Activated CD8-positive, alpha-beta memory T cell treated with anti-CD3 and anti-CD28 coated beads for 24 hours (primary cell): ENCODE measurements around the gene PIGU.
A peak's percentile ranks its signal among the peaks of the same experiment; 100 is the strongest.
"Not testable (repeated sequence)": the region's sequence is repeated elsewhere in the genome, so short reads cannot be mapped to it uniquely, and the experiment has no call there.

ENCODE experiments used
- DNase-seq: peaks from one replicate; pipeline ENCODE4 v3.0.0-alpha.2; 2020

Gene PIGU

GRCh38 chr20:34530342-34530741 is 146.6 kb downstream of the PIGU start:
- DNase-seq: no peak

GRCh38 chr20:34529742-34530141 is 147.2 kb downstream of the PIGU start:
- DNase-seq: no peak

GRCh38 chr20:34528921-34529297 is 148.0 kb downstream of the PIGU start:
- no peak for DNase-seq

GRCh38 chr20:34527016-34527415 is 149.9 kb downstream of the PIGU start:
- no peak for DNase-seq

GRCh38 chr20:34526466-34526865 is 150.4 kb downstream of the PIGU start:
- DNase-seq: no peak

GRCh38 chr20:34525709-34526416 is 151.0 kb downstream of the PIGU start:
- DNase-seq: peak; percentile 35

- DNase-seq: no peak
Measured at GRCh38 chr20:34525342-34525708, 151.6 kb downstream of the PIGU start.

GRCh38 chr20:34524426-34524825 is 152.5 kb downstream of the PIGU start:
- DNase-seq: peak; percentile 30

- peak; percentile 72 for DNase-seq
Measured at GRCh38 chr20:34522969-34523871, 153.7 kb downstream of the PIGU start.

GRCh38 chr20:34519841-34520240 is 157.1 kb downstream of the PIGU start:
- not testable (repeated sequence) for DNase-seq

GRCh38 chr20:34518863-34519262 is 158.0 kb downstream of the PIGU start:
- not testable (repeated sequence) for DNase-seq

- no peak for DNase-seq
Measured at GRCh38 chr20:34517114-34517505, 159.8 kb downstream of the PIGU start.

- peak; percentile 98 for DNase-seq
Measured at GRCh38 chr20:34516247-34517113, 160.4 kb downstream of the PIGU start, which contains the start of gene DYNLRB1. TSS of gene DYNLRB1 (plus strand) at chr20:34516422. CDS start at chr20:34516459, 37 bp downstream.

GRCh38 chr20:34515484-34516246 is 161.2 kb downstream of the PIGU start:
- peak; percentile 88 for DNase-seq

GRCh38 chr20:34514897-34515483 is 161.9 kb downstream of the PIGU start:
- DNase-seq: no peak

- DNase-seq: not testable (repeated sequence)
Measured at GRCh38 chr20:34514034-34514433, 162.9 kb downstream of the PIGU start.

- DNase-seq: no peak
Measured at GRCh38 chr20:34512955-34513419, 163.9 kb downstream of the PIGU start.

- no peak for DNase-seq
Measured at GRCh38 chr20:34512266-34512954, 164.5 kb downstream of the PIGU start.

GRCh38 chr20:34511891-34512265 is 165.0 kb downstream of the PIGU start:
- DNase-seq: no peak

- no peak for DNase-seq
Measured at GRCh38 chr20:34510575-34510974, 166.3 kb downstream of the PIGU start.
